Immature natural killer cell (primary cell): ENCODE measurements around the gene P3H1. TPM values are rescaled to one million over a fixed set of nuclear protein-coding genes. Genes with fewer than 3 reads are reported as not detected.
A peak's percentile ranks its signal among the peaks of the same experiment; 100 is the strongest.

ENCODE experiments used
- DNase-seq, 3 donors: peaks; one replicate each; pipeline ENCODE4 v3.0.0; 2022; ENCODE audit warnings: mixed read lengths in 1 of 3
- H3K27ac Mint-ChIP-seq, 6 donors: one replicate each; pipeline ENCODE4 v1.8.0; 2020; ENCODE audit warnings: mixed read lengths in 6 of 6, mild to moderate bottlenecking in 5 of 6, inconsistent platforms in 4 of 6, moderate library complexity in 3 of 6
- H3K27me3 Mint-ChIP-seq, 3 donors: one replicate each; pipeline ENCODE4 v1.8.0; 2020 to 2021; ENCODE audit warnings: low read depth in 3 of 3, mild to moderate bottlenecking in 3 of 3, mixed read lengths in 3 of 3, moderate library complexity in 3 of 3, inconsistent platforms in 1 of 3
- H3K36me3 Mint-ChIP-seq, 3 donors: one replicate each; pipeline ENCODE4 v1.8.0; 2020; ENCODE audit warnings: mixed read lengths in 3 of 3, inconsistent platforms in 2 of 3, mild to moderate bottlenecking in 2 of 3
- H3K4me1 Mint-ChIP-seq, 2 donors: one replicate each; pipeline ENCODE4 v1.8.0; 2020; ENCODE audit warnings: inconsistent platforms in 2 of 2, mild to moderate bottlenecking in 2 of 2, mixed read lengths in 2 of 2, moderate library complexity in 1 of 2
- H3K4me3 Mint-ChIP-seq, 5 donors: one replicate each; pipeline ENCODE4 v1.8.0; 2020; ENCODE audit warnings: mild to moderate bottlenecking in 5 of 5, mixed read lengths in 5 of 5, inconsistent platforms in 3 of 5, moderate library complexity in 3 of 5
- H3K9me3 Mint-ChIP-seq, 6 donors: one replicate each; pipeline ENCODE4 v1.8.0; 2020; ENCODE audit warnings: mild to moderate bottlenecking in 6 of 6, mixed read lengths in 6 of 6, inconsistent platforms in 4 of 6, moderate library complexity in 3 of 6
- polyA plus RNA-seq, 3 donors: library from polyadenylated mRNA; unstranded; fragments of 300-500 nt; fragmentation: Illumina TruSeq; gene quantifications; one replicate each; pipeline ENCODE4 v1.2.3, GENCODE V29; 2021

The P3H1 gene
- polyA plus RNA-seq, 3 donors from 2014 or later = 11.8 to 20.8 (median 17.3) TPM

GRCh38 chr1:42747125-42747524, 19.7 kb downstream of the P3H1 start:
- DNase-seq = peak in 2 of 3 donors; percentile 17 to 27
- Mint-ChIP-seq H3K9me3 (no peaks in the 10 kb centered on the region), H3K4me3 (no peak overlapping the region), H3K27me3 (peaks cover 0 to 2% (median 0%) of the 10 kb centered on the region in 3 donors), H3K4me1 (peaks cover 0 to 2% of the 10 kb centered on the region in 2 donors), H3K27ac (no peak overlapping the region), H3K36me3 (peaks cover 13 to 30% (median 16%) of the 10 kb centered on the region in 3 donors)

- Mint-ChIP-seq H3K27ac (no peak overlapping the region), H3K27me3 (peaks cover 0 to 2% (median 0%) of the 10 kb centered on the region in 3 donors), H3K36me3 (peaks cover 8 to 25% (median 12%) of the 10 kb centered on the region in 3 donors), H3K4me1 (no peaks in the 10 kb centered on the region), H3K4me3 (no peak overlapping the region), H3K9me3 (no peaks in the 10 kb centered on the region)
- DNase-seq = no peak
These were observed 20.3 kb downstream of the P3H1 start for GRCh38 chr1:42746436-42747105.

- Mint-ChIP-seq H3K4me3 (no peak overlapping the region), H3K27me3 (peaks cover 0 to 3% (median 0%) of the 10 kb centered on the region in 3 donors), H3K9me3 (no peaks in the 10 kb centered on the region), H3K27ac (no peak overlapping the region), H3K4me1 (no peaks in the 10 kb centered on the region), H3K36me3 (peaks cover 6 to 23% (median 11%) of the 10 kb centered on the region in 3 donors)
- DNase-seq = no peak
These were observed 21.0 kb downstream of the P3H1 start for GRCh38 chr1:42745851-42746250.

GRCh38 chr1:42744148-42744413, 22.7 kb downstream of the P3H1 start:
- no peak for DNase-seq
- Mint-ChIP-seq H3K27ac (no peak overlapping the region), H3K9me3 (no peaks in the 10 kb centered on the region), H3K4me1 (no peaks in the 10 kb centered on the region), H3K36me3 (peaks cover 0 to 10% (median 0%) of the 10 kb centered on the region in 3 donors), H3K27me3 (peaks cover 0 to 3% (median 0%) of the 10 kb centered on the region in 3 donors), H3K4me3 (no peak overlapping the region)

- Mint-ChIP-seq H3K27ac (no peak overlapping the region), H3K4me3 (no peak overlapping the region), H3K4me1 (no peaks in the 10 kb centered on the region), H3K27me3 (peaks cover 0 to 3% (median 0%) of the 10 kb centered on the region in 3 donors), H3K9me3 (no peaks in the 10 kb centered on the region), H3K36me3 (peaks cover 0 to 4% (median 0%) of the 10 kb centered on the region in 3 donors)
- no peak for DNase-seq
These were observed 23.3 kb downstream of the P3H1 start for GRCh38 chr1:42743317-42744147.

- Mint-ChIP-seq H3K4me1 (no peaks in the 10 kb centered on the region), H3K27ac (peak overlapping the region in 1 of 6 donors; percentile 12), H3K9me3 (no peaks in the 10 kb centered on the region), H3K36me3 (peaks cover 0 to 3% (median 0%) of the 10 kb centered on the region in 3 donors), H3K27me3 (peaks cover 0 to 1% (median 0%) of the 10 kb centered on the region in 3 donors), H3K4me3 (no peak overlapping the region)
- DNase-seq = no peak
These were observed 24.1 kb downstream of the P3H1 start for GRCh38 chr1:42742617-42743316.

GRCh38 chr1:42742141-42742540, 24.7 kb downstream of the P3H1 start:
- H3K27me3 Mint-ChIP-seq = peaks cover 0 to 1% (median 0%) of the 10 kb centered on the region in 3 donors
- H3K4me1 Mint-ChIP-seq = no peaks in the 10 kb centered on the region
- no peak overlapping the region for H3K27ac Mint-ChIP-seq
- H3K9me3 Mint-ChIP-seq = no peaks in the 10 kb centered on the region
- H3K4me3 Mint-ChIP-seq = no peak overlapping the region
- DNase-seq = no peak
- peaks cover 0 to 3% (median 0%) of the 10 kb centered on the region in 3 donors for H3K36me3 Mint-ChIP-seq

GRCh38 chr1:42741706-42742105, 25.1 kb downstream of the P3H1 start:
- peaks cover 0 to 3% (median 0%) of the 10 kb centered on the region in 3 donors for H3K36me3 Mint-ChIP-seq
- DNase-seq = no peak
- H3K4me3 Mint-ChIP-seq = no peak overlapping the region
- H3K9me3 Mint-ChIP-seq = no peaks in the 10 kb centered on the region
- peaks cover 0 to 1% (median 0%) of the 10 kb centered on the region in 3 donors for H3K27me3 Mint-ChIP-seq
- H3K27ac Mint-ChIP-seq = no peak overlapping the region
- H3K4me1 Mint-ChIP-seq = no peaks in the 10 kb centered on the region

- no peak overlapping the region for H3K4me3 Mint-ChIP-seq
- peaks cover 0 to 2% (median 1%) of the 10 kb centered on the region in 3 donors for H3K27me3 Mint-ChIP-seq
- no peak for DNase-seq
- no peaks in the 10 kb centered on the region for H3K4me1 Mint-ChIP-seq
- no peak overlapping the region for H3K27ac Mint-ChIP-seq
- H3K36me3 Mint-ChIP-seq = peaks cover 0 to 3% (median 0%) of the 10 kb centered on the region in 3 donors
- no peaks in the 10 kb centered on the region for H3K9me3 Mint-ChIP-seq
These were observed 25.8 kb downstream of the P3H1 start for GRCh38 chr1:42740851-42741580.

- H3K27ac Mint-ChIP-seq = no peak within 1 kb of the TSS
- no peaks in the 10 kb centered on the region for H3K4me1 Mint-ChIP-seq
- H3K36me3 Mint-ChIP-seq = no peaks in the 10 kb centered on the region
- no peak for DNase-seq
- H3K4me3 Mint-ChIP-seq = no peak within 1 kb of the TSS
- H3K27me3 Mint-ChIP-seq = peaks cover 0 to 2% (median 1%) of the 10 kb centered on the region in 3 donors
- no peaks in the 10 kb centered on the region for H3K9me3 Mint-ChIP-seq
These were observed 26.8 kb downstream of the P3H1 start, which contains the start of gene CLDN19 for GRCh38 chr1:42739753-42740700. TSS of gene CLDN19 (minus strand) at chr1:42740236. CDS start at chr1:42740063, 173 bp downstream.

- DNase-seq = no peak
- Mint-ChIP-seq H3K36me3 (no peaks in the 10 kb centered on the region), H3K9me3 (no peaks in the 10 kb centered on the region), H3K4me3 (no peak overlapping the region), H3K4me1 (no peaks in the 10 kb centered on the region), H3K27ac (no peak overlapping the region), H3K27me3 (peaks cover 0 to 2% (median 1%) of the 10 kb centered on the region in 3 donors)
These were observed 28.1 kb downstream of the P3H1 start for GRCh38 chr1:42738678-42739226.

GRCh38 chr1:42737986-42738677, 28.7 kb downstream of the P3H1 start:
- Mint-ChIP-seq H3K4me1 (no peaks in the 10 kb centered on the region), H3K36me3 (no peaks in the 10 kb centered on the region), H3K4me3 (no peak overlapping the region), H3K27ac (no peak overlapping the region), H3K9me3 (no peaks in the 10 kb centered on the region), H3K27me3 (peaks cover 0 to 2% (median 1%) of the 10 kb centered on the region in 3 donors)
- DNase-seq = no peak
